ENCODE data around the gene ALPP.
A peak's percentile ranks its signal among the peaks of the same experiment; 100 is the strongest.
"Not testable (repeated sequence)": the region's sequence is repeated elsewhere in the genome, so short reads cannot be mapped to it uniquely, and the experiment has no call there.

The ALPP gene

GRCh38 chr2:232362174-232362900 is 16.2 kb upstream of the ALPP start:
- no peak overlapping the region for H3K4me3 ChIP-seq (ENCODE audit: low read depth, low read length)
- no peak for DNase-seq (ENCODE audit: low read depth)
- TF ChIP-seq CTCF (conservative IDR thresholded peaks at IDR 0.05; ENCODE audit: low read depth, low read length): no peak

- not testable (repeated sequence) for DNase-seq (ENCODE audit: low read depth); H3K4me3 ChIP-seq (ENCODE audit: low read depth, low read length)
Measured at GRCh38 chr2:232363064-232363783, 15.3 kb upstream of the ALPP start.

- no peak for TF ChIP-seq CTCF (conservative IDR thresholded peaks at IDR 0.05; ENCODE audit: low read depth, low read length)
- H3K4me3 ChIP-seq (ENCODE audit: low read depth, low read length): peak overlapping the region; percentile 14
- DNase-seq (ENCODE audit: low read depth): peak; percentile 49
Measured at GRCh38 chr2:232363784-232364615, 14.6 kb upstream of the ALPP start.

- not testable (repeated sequence) for H3K4me3 ChIP-seq (ENCODE audit: low read depth, low read length); DNase-seq (ENCODE audit: low read depth)
Measured at GRCh38 chr2:232364806-232365594, 13.6 kb upstream of the ALPP start.

- peak; percentile 53 for DNase-seq (ENCODE audit: low read depth)
- no peak overlapping the region for H3K4me3 ChIP-seq (ENCODE audit: low read depth, low read length)
- peak; percentile 58 for TF ChIP-seq CTCF (conservative IDR thresholded peaks at IDR 0.05; ENCODE audit: low read depth, low read length)
Measured at GRCh38 chr2:232365621-232366321, 12.8 kb upstream of the ALPP start.

- DNase-seq (ENCODE audit: low read depth); H3K4me3 ChIP-seq (ENCODE audit: low read depth, low read length): not testable (repeated sequence)
Measured at GRCh38 chr2:232366461-232366860, 12.1 kb upstream of the ALPP start.

GRCh38 chr2:232367016-232367415 is 11.5 kb upstream of the ALPP start:
- H3K4me3 ChIP-seq (ENCODE audit: low read depth, low read length): no peak overlapping the region
- no peak for TF ChIP-seq CTCF (conservative IDR thresholded peaks at IDR 0.05; ENCODE audit: low read depth, low read length)
- no peak for DNase-seq (ENCODE audit: low read depth)

Data from choroid plexus epithelial cell (primary cell).